CD14-positive monocyte (primary cell): ENCODE data around the gene SLC41A1. TPM values are rescaled to one million over a fixed set of nuclear protein-coding genes. Genes with fewer than 3 reads are reported as not detected.

ENCODE experiments used
- DNase-seq, 3 donors: peaks; one replicate each; pipeline ENCODE4 v3.0.0-alpha.2; 2011 to 2022
- H2AFZ ChIP-seq: 2 replicates; pipeline ENCODE4 v1.6.0; 2012; ENCODE audit warnings: mild to moderate bottlenecking, low read depth, low read length, inconsistent platforms; ENCODE audit not compliant: insufficient read depth, poor library complexity, severe bottlenecking
- H3K27ac ChIP-seq, 2 donors: 1 replicate in 1 of 2; 2 replicates in 1 of 2; pipeline ENCODE4 v1.5.1; 2012 to 2013; ENCODE audit warnings: low read length in 2 of 2, control low read depth in 1 of 2, inconsistent platforms in 1 of 2, low read depth in 1 of 2, mild to moderate bottlenecking in 1 of 2
- H3K27me3 ChIP-seq, 2 donors: one replicate each; pipeline versions ENCODE4 v1.6.0 to v1.6.1; 2011 to 2013; ENCODE audit warnings: low read length in 2 of 2; ENCODE audit not compliant: control insufficient read depth in 2 of 2, insufficient read depth in 2 of 2
- H3K36me3 ChIP-seq, 2 donors: replicated peaks in 1 of 2; 1 replicate in 1 of 2; 2 replicates in 1 of 2; pipeline versions ENCODE4 v1.5.1 to v1.6.1; 2012 to 2013; ENCODE audit warnings: low read length in 2 of 2, control low read depth in 1 of 2, inconsistent platforms in 1 of 2, mild to moderate bottlenecking in 1 of 2; ENCODE audit not compliant: insufficient read depth in 2 of 2, control insufficient read depth in 1 of 2
- H3K4me1 ChIP-seq, 2 donors: 1 replicate in 1 of 2; 2 replicates in 1 of 2; pipeline versions ENCODE4 v1.5.1 to v1.6.1; 2012 to 2013; ENCODE audit warnings: low read length in 2 of 2, control low read depth in 1 of 2, inconsistent platforms in 1 of 2, mild to moderate bottlenecking in 1 of 2, moderate library complexity in 1 of 2; ENCODE audit not compliant: insufficient read depth in 2 of 2, control insufficient read depth in 1 of 2
- H3K4me2 ChIP-seq: replicated peaks from 2 replicates; pipeline ENCODE3; 2012; ENCODE audit warnings: low read length, moderate library complexity, mild to moderate bottlenecking; ENCODE audit not compliant: poor library complexity, severe bottlenecking; ENCODE audit errors: extremely low read depth
- H3K4me3 ChIP-seq, 3 experiments: fragments of 200-600 bp in 1 of 3; sonication (generic) in 1 of 3; replicated peaks in 1 of 3; 1 replicate in 2 of 3; 2 replicates in 1 of 3; pipeline ENCODE4 v1.5.1; 2011 to 2013; ENCODE audit warnings: low read length in 3 of 3, mild to moderate bottlenecking in 3 of 3, control low read depth in 2 of 3, low read depth in 2 of 3, inconsistent platforms in 1 of 3, moderate library complexity in 1 of 3
- H3K79me2 ChIP-seq: 2 replicates; pipeline ENCODE4 v1.6.0; 2012; ENCODE audit warnings: mild to moderate bottlenecking, control low read depth, inconsistent platforms, low read length, moderate library complexity; ENCODE audit not compliant: insufficient read depth
- H3K9ac ChIP-seq: 2 replicates; pipeline ENCODE4 v1.6.0; 2017; ENCODE audit warnings: low read length, mild to moderate bottlenecking; ENCODE audit not compliant: insufficient read depth, poor library complexity, severe bottlenecking
- H3K9me3 ChIP-seq, 2 donors: replicated peaks in 1 of 2; 1 replicate in 1 of 2; 2 replicates in 1 of 2; pipeline versions ENCODE4 v1.5.1 to v1.6.1; 2012 to 2013; ENCODE audit warnings: low read length in 2 of 2, control low read depth in 1 of 2; ENCODE audit not compliant: control insufficient read depth in 1 of 2, insufficient read depth in 1 of 2
- H4K20me1 ChIP-seq: 2 replicates; pipeline ENCODE4 v1.6.0; 2012; ENCODE audit warnings: mild to moderate bottlenecking, low read length, control low read depth, moderate library complexity; ENCODE audit not compliant: insufficient read depth
- H3K27ac Mint-ChIP-seq, 7 donors: one replicate each; pipeline ENCODE4 v1.8.0; 2020; ENCODE audit warnings: mild to moderate bottlenecking in 7 of 7, mixed read lengths in 7 of 7, moderate library complexity in 6 of 7, inconsistent platforms in 2 of 7
- H3K27me3 Mint-ChIP-seq, 3 donors: one replicate each; pipeline ENCODE4 v1.8.0; 2021 to 2022; ENCODE audit warnings: low read depth in 3 of 3, mild to moderate bottlenecking in 3 of 3, mixed read lengths in 3 of 3, moderate library complexity in 3 of 3, inconsistent platforms in 1 of 3
- H3K36me3 Mint-ChIP-seq, 2 donors: one replicate each; pipeline ENCODE4 v1.8.0; 2020; ENCODE audit warnings: mixed read lengths in 2 of 2, inconsistent platforms in 1 of 2, mild to moderate bottlenecking in 1 of 2
- H3K4me1 Mint-ChIP-seq: one replicate; pipeline ENCODE4 v1.8.0; 2020; ENCODE audit warnings: mild to moderate bottlenecking, mixed read lengths
- H3K4me3 Mint-ChIP-seq, 2 donors: one replicate each; pipeline ENCODE4 v1.8.0; 2020; ENCODE audit warnings: mild to moderate bottlenecking in 2 of 2, mixed read lengths in 2 of 2, moderate library complexity in 1 of 2
- H3K9me3 Mint-ChIP-seq, 7 donors: one replicate each; pipeline ENCODE4 v1.8.0; 2020 to 2022; ENCODE audit warnings: mixed read lengths in 7 of 7, mild to moderate bottlenecking in 6 of 7, moderate library complexity in 6 of 7, inconsistent platforms in 2 of 7
- CTCF ChIP-seq: fragments of 200-600 bp; IDR thresholded peaks from one replicate; pipeline ENCODE4 v1.8.0; 2022; ENCODE audit warnings: antibody characterized with exemption, mild to moderate bottlenecking
- WGBS: methylation state at CpG from one replicate; pipeline ENCODE4 v1.1.5; 2013; ENCODE audit warnings: missing lambda C conversion rate; ENCODE audit not compliant: insufficient coverage; 5-methylcytosine and 5-hydroxymethylcytosine counted together
- intact Hi-C, 2 donors: fragments of 100-400 bp; cut with micrococcal nuclease; formaldehyde crosslinking; loops; one replicate each; pipeline versions ENCODE4 v1.15.0 to v1.15.1; 2023
- polyA plus RNA-seq, 3 donors: library from polyadenylated mRNA; depleted of rRNA in 1 of 3; unstranded in 2 of 3; stranded (reverse) in 1 of 3; fragments of 300-500 nt in 2 of 3; fragments of >200 nt in 1 of 3; fragmentation: Illumina TruSeq in 2 of 3; gene quantifications; 1 replicate in 2 of 3; 2 replicates in 1 of 3; pipeline ENCODE4 v1.2.3, GENCODE V29; 2012 to 2021

SLC41A1 gene
- polyA plus RNA-seq, 3 donors, result 0.54 to 2.3 (median 1.1) TPM

GRCh38 chr1:205827623-205828022, 14.6 kb upstream of the SLC41A1 start:
- WGBS, result 100% methylated on average over 1 of the region's 1 CpG
- Histone ChIP-seq H3K27ac (no peak overlapping the region), H3K36me3 (no peaks in the 10 kb centered on the region), H3K4me1 (peaks cover 17 to 18% of the 10 kb centered on the region in 2 donors), H3K9me3 (no peaks in the 10 kb centered on the region), H3K4me3 (no peak overlapping the region), H2AFZ (no peak overlapping the region), H4K20me1 (no peaks in the 10 kb centered on the region), H3K9ac (no peak overlapping the region), H3K27me3 (peaks cover 2 to 7% of the 10 kb centered on the region in 2 donors), H3K4me2 (no peak overlapping the region), H3K79me2 (no peaks in the 10 kb centered on the region)
- intact Hi-C loops, result no loop called here
- Mint-ChIP-seq H3K9me3 (peaks cover 0 to 8% (median 4%) of the 10 kb centered on the region in 7 donors), H3K4me1 (peaks cover 18% of the 10 kb centered on the region), H3K36me3 (no peaks in the 10 kb centered on the region), H3K27me3 (peaks cover 9 to 14% (median 11%) of the 10 kb centered on the region in 3 donors), H3K27ac (no peak overlapping the region), H3K4me3 (no peak overlapping the region)
- no peak for TF ChIP-seq CTCF
- no peak for DNase-seq

- Mint-ChIP-seq H3K9me3 (peaks cover 0 to 8% (median 4%) of the 10 kb centered on the region in 7 donors), H3K27ac (no peak overlapping the region), H3K27me3 (peaks cover 9 to 14% (median 11%) of the 10 kb centered on the region in 3 donors)
Observed at GRCh38 chr1:205826995-205827394, 14.0 kb upstream of the SLC41A1 start.

More at GRCh38 chr1:205826995-205827394, 14.0 kb upstream of the SLC41A1 start:
- no peak for TF ChIP-seq CTCF
- Histone ChIP-seq H3K9ac (no peak overlapping the region), H4K20me1 (no peaks in the 10 kb centered on the region), H3K36me3 (no peaks in the 10 kb centered on the region), H3K9me3 (no peaks in the 10 kb centered on the region), H3K27ac (no peak overlapping the region), H3K4me2 (no peak overlapping the region), H3K4me1 (peaks cover 11 to 12% of the 10 kb centered on the region in 2 donors), H2AFZ (no peak overlapping the region), H3K4me3 (no peak overlapping the region), H3K79me2 (no peaks in the 10 kb centered on the region), H3K27me3 (peaks cover 2 to 7% of the 10 kb centered on the region in 2 donors)
- intact Hi-C loops, result no loop called here
- no peak for DNase-seq
- no CpG with 5 or more reads among the region's 3 CpGs for WGBS
- Mint-ChIP-seq H3K4me1 (peaks cover 11% of the 10 kb centered on the region), H3K36me3 (no peaks in the 10 kb centered on the region), H3K4me3 (no peak overlapping the region)
